Renal cortical epithelial cell (primary cell): ENCODE data around the gene MSI2. TPM values are rescaled to one million over a fixed set of nuclear protein-coding genes. Genes with fewer than 3 reads are reported as not detected.

Source experiments
- DNase-seq: peaks from one replicate; pipeline ENCODE4 v3.0.0-alpha.2; 2011; ENCODE audit warnings: low read depth
- total RNA-seq: library from RNA; depleted of rRNA; stranded (reverse); fragments of >200 nt; gene quantifications from 2 replicates; pipeline ENCODE4 v1.2.3, GENCODE V29; 2014

MSI2 gene
- total RNA-seq, 1 donor from 2014 or later, result 90.2 TPM

DNA sequence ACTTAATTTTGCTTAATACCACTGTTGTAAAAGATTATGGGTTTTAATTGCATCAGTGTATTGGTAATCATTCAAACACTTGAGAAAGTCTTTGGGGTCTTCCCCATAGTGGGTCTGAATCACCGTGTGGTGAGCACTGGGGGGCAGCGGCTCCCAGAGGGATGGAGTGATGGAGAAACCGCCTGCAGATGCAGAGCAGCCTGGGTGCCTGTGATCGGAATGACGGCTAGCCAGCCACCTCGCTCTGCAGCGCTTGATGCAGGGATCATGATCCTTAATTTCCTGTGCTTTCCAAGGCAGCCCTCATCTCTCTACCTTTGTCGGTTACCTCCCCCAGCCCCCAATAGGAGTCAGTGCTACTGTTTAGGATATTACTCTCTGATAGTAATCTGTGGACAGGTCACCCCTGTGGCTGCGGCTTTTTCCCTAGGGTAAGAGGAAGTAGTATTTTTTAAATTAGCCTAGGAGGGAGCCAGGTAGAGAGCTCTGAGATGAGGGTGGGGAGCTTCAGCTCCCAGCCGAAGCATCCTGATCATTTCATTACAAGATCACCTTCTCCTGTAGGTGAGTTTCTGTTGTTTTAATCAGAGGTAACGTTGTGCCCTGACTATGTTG is 135.6 kb downstream of the MSI2 start:
- no peak for DNase-seq

DNA sequence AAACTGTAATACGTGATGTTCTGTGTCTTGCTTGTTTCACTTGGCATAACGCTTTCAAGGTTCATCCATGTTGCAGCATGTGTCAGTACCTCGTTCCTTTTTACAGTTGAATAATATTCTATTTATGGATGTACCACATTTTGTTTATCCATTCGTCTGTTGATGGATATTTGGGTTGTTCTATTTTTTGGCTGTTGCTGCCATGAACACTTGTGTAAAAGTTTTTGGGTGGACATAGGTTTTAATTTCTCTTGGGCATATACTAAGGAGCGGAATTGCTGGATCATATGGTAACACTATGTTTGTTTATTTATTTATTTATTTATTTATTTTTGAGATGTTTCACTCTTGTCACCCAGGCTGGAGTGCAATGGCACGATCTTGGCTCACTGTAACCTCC is 137.0 kb downstream of the MSI2 start:
- no peak for DNase-seq

DNA sequence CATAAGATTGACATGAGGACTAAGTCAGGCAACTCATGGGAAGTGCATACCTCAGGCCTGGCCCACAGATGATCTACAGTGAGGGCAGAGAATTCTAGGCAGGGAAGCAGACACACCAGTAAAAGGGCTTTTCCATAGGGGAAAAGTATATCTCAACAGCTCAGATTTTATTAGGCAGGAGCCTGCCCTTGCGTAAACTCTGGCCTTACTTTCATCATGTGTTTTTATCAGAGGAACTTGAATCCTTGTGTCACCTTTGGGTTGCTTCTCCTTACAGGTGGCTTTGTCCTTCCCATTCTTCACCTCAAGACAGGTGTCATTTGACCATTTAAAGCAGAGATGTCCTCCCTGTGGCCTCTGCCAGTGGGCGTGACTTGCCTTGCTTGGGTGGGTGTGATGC is 138.1 kb downstream of the MSI2 start:
- no peak for DNase-seq

DNA sequence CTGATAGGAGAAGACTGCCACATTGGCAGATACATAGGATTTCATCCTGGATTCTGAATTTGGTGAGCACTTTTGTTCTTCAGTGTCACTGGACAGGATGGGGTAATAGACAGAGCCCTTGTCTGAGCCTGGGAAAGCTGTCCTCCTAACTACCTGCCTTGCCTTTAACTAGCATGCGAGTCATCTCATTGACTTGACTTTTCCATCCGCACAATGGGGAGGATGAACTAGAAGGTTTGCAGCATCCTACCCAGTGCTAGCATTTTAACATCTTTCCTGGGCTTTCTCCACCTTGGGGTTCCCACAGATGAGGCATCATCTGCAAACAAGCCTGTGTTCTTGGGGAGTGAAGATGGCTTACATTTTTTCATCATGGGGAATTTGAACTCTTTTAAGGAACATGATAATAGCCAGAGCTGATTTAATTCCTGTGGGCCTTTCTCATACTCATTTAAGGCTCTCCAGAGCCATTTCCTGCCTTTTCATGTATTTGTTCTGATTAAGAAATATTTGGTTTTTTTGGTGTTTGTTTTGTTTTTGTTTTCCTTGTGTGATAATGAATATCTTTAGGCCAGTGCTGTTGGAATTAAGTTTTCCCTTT is 139.5 kb downstream of the MSI2 start:
- DNase-seq, result no peak

DNA sequence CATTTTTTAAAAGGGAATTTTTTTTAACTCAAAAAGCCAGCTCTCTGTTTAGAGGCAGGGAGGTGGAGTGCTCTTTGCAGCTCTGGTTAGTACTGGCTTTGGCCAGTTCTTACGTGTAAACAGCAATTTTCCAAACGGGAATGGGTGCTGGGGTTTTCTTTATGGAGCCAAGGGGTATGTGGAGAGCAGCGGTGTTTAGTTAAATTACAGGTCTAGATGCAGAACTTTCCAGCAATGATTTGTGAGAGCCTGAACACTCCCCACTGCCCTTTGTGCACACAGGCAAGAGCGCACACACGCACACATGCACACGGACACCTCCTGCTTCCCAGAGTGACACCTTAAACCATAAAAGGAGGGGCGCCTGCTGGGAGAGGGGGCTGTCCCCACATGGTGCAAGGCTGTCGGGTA is 140.2 kb downstream of the MSI2 start:
- DNase-seq, result peak; percentile 66

DNA sequence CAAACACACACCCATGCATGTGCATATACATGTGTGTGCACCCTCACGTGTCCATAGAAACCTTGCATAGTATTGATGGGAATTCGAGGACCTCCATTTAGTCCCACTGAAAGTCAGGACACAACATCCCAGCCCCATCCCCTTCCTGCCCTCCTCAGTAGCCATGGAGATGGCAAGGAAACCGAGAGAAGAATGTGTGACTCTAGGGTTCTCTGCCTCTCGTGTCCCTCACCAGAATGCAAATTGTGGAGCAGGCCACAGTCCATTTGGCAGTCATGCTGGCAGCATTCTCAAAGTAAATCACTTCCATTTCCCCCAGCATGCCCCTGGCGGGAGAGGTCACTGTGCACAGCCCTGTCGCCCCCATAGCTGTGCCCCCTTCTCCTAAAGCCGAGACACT is 141.1 kb downstream of the MSI2 start:
- no peak for DNase-seq

DNA sequence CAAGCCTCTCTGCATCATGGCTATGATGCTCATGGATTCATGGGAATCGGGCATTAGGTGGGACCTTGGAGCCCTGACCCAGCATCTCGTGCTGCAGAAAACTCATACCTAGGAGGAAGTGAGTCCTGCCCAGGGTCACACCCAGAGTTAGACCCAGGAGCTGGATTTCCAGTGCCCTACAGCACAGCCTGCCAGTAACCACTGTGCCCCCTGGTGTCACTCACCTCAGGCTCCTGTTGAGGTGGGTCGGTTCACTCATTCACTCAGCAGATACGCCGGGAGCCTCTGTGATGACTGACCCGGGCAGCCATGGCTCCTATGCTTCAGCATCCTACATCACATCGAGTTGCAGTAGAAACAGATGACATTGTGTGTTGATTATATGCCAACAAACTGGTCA is 143.4 kb downstream of the MSI2 start:
- no peak for DNase-seq

DNA sequence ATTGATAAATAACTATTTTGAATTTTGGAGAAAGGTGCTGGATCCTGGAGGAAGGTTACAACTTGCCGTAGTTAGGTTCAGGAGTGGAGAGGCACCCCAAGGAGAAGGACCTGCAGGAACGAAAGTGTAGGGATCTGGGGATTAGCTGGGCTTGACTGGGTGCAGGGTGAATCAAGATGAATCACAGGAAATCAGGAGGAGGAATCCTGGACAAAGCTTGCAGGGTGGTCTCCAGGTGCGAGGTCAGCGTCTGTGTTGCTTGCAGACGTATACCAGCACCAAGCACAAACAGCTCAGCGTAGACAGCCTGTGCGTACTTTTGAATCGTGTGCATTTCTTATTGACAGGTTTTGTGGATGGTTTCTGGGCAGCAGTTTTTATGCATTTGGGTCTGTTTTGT is 144.3 kb downstream of the MSI2 start:
- DNase-seq, result no peak

DNA sequence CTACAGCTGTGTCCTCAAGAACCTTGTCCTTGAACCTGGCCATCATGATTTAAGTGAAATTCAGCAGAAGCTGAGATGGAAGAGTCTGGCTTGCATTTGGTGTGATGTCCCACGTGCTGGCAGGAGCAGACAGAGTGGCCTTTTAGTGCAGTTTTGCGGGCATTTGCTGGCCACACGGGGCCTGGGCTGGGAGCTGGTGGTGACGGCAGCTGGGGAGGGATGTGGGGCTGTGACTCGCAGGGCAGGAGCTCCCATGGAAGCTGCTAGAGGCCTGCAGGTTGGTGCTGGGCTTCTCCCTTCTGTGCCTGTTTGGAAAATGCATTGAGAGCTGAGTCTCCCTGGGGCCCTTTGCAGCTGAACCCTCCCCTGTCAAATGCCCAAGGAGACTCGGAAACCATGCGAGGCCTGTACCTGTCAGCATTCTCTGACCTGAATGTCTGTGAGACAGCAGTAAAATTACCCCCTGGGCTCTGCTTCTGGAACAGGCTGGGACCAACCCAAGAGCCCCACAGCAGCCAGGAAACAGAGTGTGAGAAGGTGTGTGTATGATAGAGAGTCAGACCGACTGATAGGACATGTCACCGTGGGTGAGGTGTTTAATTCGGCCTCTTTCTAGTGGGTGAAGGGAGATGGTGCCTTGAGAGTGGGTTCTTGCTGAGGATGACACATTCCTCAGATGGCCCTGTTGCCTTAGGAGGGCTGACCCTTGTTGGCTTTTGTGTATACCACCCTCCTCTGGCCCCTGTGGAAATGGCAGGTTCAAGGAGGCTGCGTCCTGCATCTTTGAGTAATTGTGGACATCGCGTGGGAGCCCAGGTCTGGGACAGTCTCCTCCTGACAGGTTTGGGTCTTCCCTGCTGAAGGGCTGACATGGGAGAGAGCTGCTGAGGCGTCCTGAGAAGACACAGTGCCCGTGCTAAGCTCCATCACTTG is 145.5 kb downstream of the MSI2 start:
- DNase-seq, result no peak

DNA sequence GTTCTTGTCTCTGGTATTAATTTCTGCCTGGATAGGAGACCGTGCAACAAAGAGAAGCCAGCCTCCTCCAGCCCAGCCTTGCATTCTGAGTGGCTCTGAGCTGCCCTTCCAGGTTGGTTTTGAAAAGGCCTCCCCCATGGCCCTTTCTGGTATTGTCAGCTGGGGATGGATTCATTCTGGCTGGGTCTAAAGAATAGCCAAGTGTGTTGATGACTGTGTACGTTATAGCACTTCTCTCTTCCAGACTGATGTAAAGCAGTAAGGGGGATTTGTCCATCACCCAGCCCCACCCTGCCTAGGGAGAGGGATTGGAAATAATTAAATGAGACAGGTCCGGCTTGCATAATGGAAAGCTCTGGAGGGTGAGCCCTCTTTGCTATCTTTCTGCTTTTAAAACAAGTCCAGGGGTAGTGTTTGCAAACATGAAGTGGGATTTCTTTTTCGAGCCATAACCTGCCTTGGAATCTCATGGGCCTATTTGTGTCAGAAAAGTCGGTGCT is 146.4 kb downstream of the MSI2 start:
- DNase-seq, result no peak

DNA sequence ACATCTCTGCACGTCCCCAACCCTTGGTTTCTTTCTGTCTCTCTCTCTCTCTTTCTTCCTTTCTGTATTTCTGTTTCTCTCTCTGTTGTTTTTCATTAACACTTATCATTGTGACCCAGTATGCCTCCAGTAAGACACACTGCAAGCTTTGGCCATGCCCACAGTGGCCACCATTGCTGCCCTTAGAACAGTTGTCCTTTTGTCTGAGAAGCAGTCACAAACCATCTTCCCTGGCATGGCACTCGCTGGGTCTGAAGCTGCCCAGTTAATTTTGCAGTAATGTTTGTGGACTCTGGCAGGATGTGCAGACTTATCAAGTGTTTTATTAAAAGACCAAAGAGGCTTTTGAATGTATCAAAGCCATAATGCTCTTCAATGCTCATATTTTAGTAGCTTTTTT is 146.9 kb downstream of the MSI2 start:
- DNase-seq, result no peak

DNA sequence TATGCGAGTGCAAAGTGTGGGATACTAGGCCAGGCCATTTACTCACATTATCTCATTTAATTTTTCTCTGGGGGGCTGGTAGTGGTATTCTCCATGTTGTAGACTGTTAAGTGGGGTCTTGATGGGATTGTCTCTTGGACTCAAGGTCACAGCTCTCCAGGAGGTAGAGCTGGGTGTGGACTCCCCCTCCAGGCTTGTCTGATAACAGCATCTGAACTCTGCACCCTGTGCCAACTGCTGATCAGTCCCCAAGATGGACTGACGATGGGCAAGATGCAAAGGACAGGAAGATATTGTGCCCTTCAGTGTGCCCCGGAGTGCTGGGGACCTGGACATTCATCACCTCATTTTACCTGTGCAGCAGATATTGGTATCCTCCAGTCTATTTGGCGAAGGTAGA is 147.8 kb downstream of the MSI2 start:
- no peak for DNase-seq

DNA sequence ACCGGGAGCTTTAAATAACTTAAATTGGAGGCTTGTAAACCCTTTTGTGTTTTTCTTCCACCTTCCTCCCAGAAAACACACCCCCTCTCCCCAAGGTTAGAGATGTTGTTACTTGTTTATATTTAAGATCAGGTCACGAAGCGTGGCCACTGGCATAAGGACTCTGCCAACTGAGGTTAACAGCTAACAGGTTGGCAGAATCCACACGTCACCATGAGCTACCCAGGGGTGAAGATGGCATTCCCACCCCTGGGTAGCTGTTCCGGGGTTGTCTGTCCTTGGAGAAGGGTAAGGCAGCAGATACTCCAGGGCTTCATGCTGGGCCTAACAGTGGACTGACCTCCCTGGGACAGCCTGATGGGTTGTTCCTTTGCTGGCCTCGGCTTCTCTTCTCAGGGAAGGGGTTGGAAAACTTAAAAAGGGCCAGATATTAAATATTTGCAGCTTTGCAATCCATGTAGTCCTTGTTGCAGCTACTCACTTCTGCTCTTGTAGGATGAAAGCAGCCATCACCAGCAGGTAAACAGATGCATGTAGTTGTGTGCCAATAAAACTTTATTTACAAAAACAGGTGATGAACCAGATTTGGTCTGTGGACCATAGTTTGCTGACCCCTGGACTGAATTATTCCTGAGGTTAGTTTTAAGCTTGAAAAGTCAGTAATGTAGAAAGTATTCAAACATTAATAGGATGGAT is 148.6 kb downstream of the MSI2 start:
- peak; percentile 32 for DNase-seq

DNA sequence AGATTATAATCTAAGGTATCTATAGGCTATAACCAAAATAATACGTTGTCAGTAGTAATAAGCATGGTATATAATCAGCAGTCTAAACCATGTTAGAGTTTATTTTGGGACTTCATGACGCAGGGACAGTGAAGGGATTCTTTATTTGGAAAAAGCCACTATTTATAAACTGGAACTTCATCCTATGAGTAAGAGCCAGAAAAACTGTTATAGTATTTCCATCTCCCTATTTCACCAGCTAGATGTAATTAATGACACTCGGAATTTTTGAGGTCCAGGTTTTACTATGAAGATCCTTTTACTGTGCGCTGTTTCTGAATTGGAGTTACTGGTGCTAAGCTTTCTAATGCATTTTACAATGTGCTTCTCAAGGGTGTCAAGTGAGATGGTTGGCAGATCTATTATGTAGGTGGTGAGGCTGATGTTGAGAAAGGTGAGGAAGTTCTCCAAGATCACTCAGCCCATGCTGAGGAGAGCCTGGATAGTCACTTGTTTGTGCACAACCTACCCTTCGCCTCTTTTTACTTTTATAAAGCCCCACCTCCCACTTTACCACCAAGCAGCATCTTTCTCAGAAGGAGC is 149.3 kb downstream of the MSI2 start:
- no peak for DNase-seq

DNA sequence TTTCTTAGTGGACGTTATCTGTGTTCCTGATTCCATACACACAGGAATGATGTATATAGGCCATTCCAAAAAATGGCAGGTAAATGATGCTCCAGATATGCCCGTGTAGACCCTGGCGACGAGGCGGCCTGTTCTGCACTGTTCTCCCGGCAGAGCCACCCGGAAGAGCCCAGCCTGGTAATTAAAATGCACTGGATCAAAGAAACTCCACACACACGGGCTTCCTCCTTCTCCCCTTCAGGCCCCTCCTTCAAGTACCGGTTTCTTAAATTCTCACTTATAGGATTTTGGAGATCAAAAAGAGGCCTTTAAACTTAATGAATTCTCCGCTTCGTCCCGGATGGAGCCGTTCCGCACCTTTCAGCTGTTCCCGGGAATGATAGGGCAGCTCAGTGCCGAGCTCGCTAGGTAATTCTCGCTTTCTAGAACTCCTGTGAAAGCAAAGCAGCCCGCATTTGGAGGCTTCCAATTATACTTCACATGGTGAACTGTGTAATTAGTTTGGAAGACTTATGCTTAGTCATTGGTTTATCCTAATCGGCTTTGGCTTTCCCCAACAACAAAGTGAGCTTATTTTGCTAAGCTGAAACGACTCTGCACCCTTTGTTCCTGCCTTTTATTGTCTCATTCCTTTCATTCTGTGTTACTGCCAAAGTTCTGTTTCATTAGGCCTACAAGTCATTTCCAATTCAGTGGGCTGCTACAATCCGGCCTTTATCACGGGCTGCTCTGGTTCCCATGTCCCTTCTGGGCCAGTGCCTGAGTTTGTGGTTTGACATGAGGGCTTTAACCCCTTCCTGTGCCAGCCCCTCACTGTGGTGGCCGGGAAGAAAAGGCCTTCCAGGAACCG is 150.0 kb downstream of the MSI2 start:
- DNase-seq, result peak; percentile 99

DNA sequence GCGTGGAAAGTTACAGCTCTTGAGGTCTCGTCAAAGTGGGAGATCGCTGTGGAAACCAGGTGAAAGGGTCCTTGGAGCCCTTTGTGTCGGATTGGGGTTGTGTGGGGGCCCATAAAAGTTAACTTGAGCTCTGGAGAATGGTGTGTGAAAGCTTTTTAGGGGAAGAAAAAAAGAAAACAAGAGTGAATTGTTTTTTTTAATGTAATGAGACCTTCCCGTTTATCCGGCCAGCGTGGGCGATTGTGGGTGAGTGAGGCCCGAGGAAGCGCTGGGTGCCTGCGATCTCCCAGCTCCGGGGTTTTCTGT is 150.6 kb downstream of the MSI2 start:
- no peak for DNase-seq

DNA sequence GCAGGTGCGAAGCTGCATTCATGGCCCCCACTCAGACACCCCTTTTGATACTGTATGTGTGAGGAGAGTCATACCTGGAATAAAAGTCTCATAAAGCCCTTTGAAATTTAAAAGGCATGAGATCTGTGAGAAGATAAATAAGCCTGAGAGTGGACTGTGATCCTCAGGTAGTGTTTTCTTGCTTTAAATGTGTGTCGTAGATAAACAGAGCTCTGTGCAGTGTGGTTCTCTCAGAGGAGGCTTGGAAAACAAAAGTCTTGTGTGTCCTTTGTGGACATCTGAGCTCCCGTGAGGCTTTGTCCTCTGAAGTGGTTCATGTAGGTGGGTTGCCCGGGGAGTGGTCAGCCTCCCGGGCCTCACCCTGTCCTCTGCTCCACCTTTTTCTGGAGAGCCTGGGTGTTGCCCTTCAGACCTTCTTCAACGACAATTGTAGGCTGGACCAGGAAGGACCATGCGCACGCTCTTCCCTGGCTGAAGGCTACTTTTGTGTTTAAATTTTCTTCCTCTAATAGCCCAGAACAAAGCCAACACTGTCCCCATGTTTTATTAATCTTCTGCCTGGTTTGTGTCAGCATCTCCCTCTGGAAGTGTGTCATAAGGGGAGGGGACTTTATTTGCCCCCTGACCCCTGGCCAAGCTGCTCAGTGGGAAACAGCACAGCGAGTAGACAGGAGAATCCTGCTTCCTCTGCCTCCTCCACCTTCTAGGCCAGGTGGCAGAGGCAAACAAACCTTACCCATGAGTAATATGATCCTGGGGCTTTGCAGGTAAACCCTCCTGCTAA is 151.2 kb downstream of the MSI2 start:
- DNase-seq, result peak; percentile 41

DNA sequence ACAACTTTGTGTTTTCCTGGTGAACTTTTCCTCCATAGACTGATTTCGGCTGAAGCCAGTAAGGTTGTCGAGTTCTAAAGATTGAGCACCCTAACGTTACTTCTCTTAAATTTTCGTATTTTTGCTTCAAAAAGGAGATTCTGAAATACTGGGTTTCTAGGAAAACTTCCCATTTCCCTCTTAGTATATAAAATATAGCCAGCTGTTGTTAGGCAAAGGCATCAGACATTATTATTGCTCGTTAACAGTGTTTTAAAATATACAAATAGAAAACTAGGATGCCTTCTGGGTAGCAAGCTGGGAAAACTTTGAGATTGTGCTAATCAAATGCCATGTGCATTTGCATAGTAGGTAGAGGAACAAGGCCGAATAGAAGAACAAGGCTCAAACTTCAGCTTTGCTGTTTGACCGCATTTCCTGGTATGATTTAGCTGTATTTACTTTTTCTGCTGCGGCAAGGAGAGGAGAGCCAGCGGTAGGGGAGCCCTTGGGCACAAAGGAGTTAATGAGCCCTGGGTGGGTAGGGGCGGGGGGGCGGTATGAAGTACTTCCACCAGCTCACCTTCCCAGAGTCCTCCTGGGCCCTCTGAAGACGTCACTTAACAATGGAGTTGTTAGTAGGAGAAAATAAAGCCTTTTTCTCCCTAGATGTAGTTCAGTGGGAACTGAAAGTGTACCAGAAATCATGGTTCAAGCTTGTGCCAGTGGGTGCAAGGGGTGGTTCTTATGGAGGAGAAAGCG is 151.9 kb downstream of the MSI2 start:
- peak; percentile 60 for DNase-seq

DNA sequence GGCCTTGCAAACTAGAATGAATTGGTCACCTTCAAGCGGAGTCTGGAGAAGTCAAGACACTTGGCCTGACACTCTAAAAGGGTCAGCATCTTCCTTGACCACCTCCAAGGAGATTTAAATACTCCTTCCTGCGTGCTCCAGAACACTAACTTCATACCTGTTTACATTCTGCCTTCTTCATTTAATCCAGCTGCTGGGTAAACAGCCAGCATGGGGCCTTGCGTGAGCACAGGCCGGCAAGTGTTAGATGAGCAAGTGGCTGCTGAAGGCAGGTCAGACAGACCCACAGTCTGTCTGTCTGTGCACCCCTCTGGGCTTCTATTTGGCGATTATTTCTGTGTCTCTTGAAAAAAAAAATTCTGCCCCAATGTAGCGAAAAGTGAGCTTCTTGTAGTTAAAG is 153.8 kb downstream of the MSI2 start:
- DNase-seq, result no peak
